ENCODE measurements around the gene SLC35A3. TPM values are rescaled to one million over a fixed set of nuclear protein-coding genes. Genes with fewer than 3 reads are reported as not detected.

Gene SLC35A3
- total RNA-seq, 1 donor from 2014 or later, result 26.7 TPM

GRCh38 chr1:100053119-100053518 lies 83.3 kb downstream of the SLC35A3 start:
- Mint-ChIP-seq H3K4me1 (ENCODE audit: unreplicated experiment) (peaks cover 20% of the 10 kb centered on the region), H3K36me3 (peaks cover 34% of the 10 kb centered on the region), H3K27ac (no peak overlapping the region), H3K27me3 (no peaks in the 10 kb centered on the region), H3K9me3 (no peaks in the 10 kb centered on the region), H3K4me3 (no peak overlapping the region)
- no peak for TF ChIP-seq CTCF (conservative IDR thresholded peaks at IDR 0.05)
- DNase-seq (ENCODE audit: extremely low spot score, unreplicated experiment), result no peak

DNA sequence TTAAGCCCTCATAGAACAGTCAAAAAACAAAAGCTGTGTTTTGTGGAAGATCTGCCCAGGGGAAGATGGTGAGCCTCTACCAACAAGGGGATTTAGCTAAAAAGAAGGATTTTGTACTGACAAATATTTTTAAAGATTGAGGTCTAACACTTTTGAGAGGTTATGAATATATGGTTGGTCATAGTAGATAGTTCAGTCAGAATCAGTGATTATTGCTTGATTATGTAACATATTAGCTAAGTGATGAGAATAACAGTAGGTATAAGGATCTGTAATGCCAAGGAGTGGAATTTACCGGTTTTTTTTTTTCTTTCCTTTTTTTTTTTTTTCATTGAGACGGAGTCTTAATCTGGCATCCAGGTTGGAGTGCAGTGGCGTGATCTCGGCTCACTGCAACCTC lies 83.9 kb downstream of the SLC35A3 start:
- TF ChIP-seq CTCF (conservative IDR thresholded peaks at IDR 0.05), result no peak
- no peak for DNase-seq (ENCODE audit: extremely low spot score, unreplicated experiment)
- Mint-ChIP-seq H3K27ac (no peak overlapping the region), H3K4me1 (ENCODE audit: unreplicated experiment) (peaks cover 15% of the 10 kb centered on the region), H3K4me3 (no peak overlapping the region), H3K9me3 (no peaks in the 10 kb centered on the region), H3K36me3 (peaks cover 34% of the 10 kb centered on the region), H3K27me3 (no peaks in the 10 kb centered on the region)

- TF ChIP-seq CTCF (conservative IDR thresholded peaks at IDR 0.05), result no peak
- H3K9me3 Mint-ChIP-seq, result no peaks in the 10 kb centered on the region
- H3K27ac Mint-ChIP-seq, result no peak overlapping the region
- H3K36me3 Mint-ChIP-seq, result peaks cover 20% of the 10 kb centered on the region
- no peaks in the 10 kb centered on the region for H3K27me3 Mint-ChIP-seq
- no peaks in the 10 kb centered on the region for H3K4me1 Mint-ChIP-seq (ENCODE audit: unreplicated experiment)
- no peak for DNase-seq (ENCODE audit: extremely low spot score, unreplicated experiment)
- no peak overlapping the region for H3K4me3 Mint-ChIP-seq
Observed at GRCh38 chr1:100061681-100062080, 91.9 kb downstream of the SLC35A3 start.

DNA sequence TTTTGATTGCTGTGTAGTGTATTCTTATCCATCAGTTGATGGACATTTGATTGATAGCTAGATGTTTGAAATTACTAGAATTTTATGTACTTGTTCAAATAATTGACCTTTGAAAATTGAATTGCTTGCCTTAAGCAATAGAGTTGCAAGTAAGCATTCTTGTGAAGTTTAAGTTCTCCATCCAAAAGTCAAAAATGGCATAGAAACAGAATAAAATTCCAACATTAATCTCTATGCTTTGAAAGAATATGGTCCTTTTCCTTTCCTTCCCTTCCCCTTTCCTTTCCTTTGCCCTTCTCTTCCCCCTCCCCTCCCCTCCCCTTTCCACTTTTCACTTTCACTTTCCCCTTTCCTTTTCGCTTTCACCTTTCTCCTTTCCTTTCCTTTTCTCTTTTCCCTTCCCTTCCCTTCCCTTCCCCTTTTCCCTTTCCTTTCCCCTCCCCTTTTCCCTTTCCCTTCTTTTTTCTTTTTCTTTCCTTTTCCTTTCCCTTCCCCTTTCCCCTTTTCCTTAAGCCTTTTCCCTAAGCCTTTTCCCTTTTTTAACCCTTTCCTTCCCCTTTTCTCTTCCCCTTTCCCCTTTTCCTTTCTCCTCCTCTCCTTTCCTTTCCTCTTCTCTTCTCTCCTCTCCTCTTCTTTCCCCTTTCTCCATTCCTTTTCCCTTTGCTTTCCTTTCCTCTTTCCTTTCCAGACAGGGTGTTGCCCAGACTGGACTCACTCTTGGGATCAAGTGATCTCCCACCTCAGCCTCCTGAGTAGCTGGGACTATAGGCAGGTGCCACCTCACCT lies 95.6 kb downstream of the SLC35A3 start:
- peak overlapping the region; percentile 39 for H3K27ac Mint-ChIP-seq
- H3K27me3 Mint-ChIP-seq, result no peaks in the 10 kb centered on the region
- no peaks in the 10 kb centered on the region for H3K4me1 Mint-ChIP-seq (ENCODE audit: unreplicated experiment)
- peaks cover 29% of the 10 kb centered on the region for H3K36me3 Mint-ChIP-seq
- no peak for TF ChIP-seq CTCF (conservative IDR thresholded peaks at IDR 0.05)
- no peak for DNase-seq (ENCODE audit: extremely low spot score, unreplicated experiment)
- no peak overlapping the region for H3K4me3 Mint-ChIP-seq
- no peaks in the 10 kb centered on the region for H3K9me3 Mint-ChIP-seq

DNA sequence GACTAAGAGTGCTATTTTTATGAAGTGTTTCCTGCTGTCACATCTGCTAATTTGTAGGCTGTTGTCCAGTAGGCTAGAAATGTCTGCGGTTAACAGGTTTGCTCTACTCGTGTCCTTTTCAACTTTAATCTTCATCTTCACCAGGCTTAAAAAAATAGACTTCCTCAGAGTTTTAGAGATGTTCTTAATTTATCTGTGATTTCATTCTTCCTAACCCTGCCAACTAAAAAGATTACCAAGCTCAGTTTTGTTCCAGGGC lies 96.1 kb downstream of the SLC35A3 start:
- no peak for DNase-seq (ENCODE audit: extremely low spot score, unreplicated experiment)
- H3K9me3 Mint-ChIP-seq, result no peaks in the 10 kb centered on the region
- H3K36me3 Mint-ChIP-seq, result peaks cover 29% of the 10 kb centered on the region
- no peak overlapping the region for H3K4me3 Mint-ChIP-seq
- H3K4me1 Mint-ChIP-seq (ENCODE audit: unreplicated experiment), result no peaks in the 10 kb centered on the region
- no peaks in the 10 kb centered on the region for H3K27me3 Mint-ChIP-seq
- no peak for TF ChIP-seq CTCF (conservative IDR thresholded peaks at IDR 0.05)
- H3K27ac Mint-ChIP-seq, result peak overlapping the region; percentile 39
